GM18505 (cell line): ENCODE results near the gene WWC1.

Source experiments
- ATAC-seq: cut with Tn5 transposase; IDR thresholded peaks from one replicate; pipeline ENCODE4 v1.9.1; 2021; ENCODE audit not compliant: unreplicated experiment
- POLR2A ChIP-seq: IDR thresholded peaks from 4 replicates; pipeline ENCODE4 v1.6.1; 2011; ENCODE audit warnings: borderline replicate concordance; ENCODE audit not compliant: insufficient read depth, insufficient read length; ENCODE audit errors: extremely low read depth

The WWC1 gene

GRCh38 chr5:168415971-168416370, 124.5 kb downstream of the WWC1 start:
- TF ChIP-seq POLR2A = no peak
- ATAC-seq = no peak

GRCh38 chr5:168417731-168418429, 126.4 kb downstream of the WWC1 start:
- no peak for TF ChIP-seq POLR2A
- no peak for ATAC-seq

GRCh38 chr5:168420461-168420860, 129.0 kb downstream of the WWC1 start:
- no peak for ATAC-seq
- no peak for TF ChIP-seq POLR2A

- no peak for ATAC-seq
- TF ChIP-seq POLR2A = no peak
These were observed 131.0 kb downstream of the WWC1 start for GRCh38 chr5:168422431-168422830.

- no peak for ATAC-seq
- TF ChIP-seq POLR2A = no peak
These were observed 132.0 kb downstream of the WWC1 start for GRCh38 chr5:168423478-168423877.

- no peak for ATAC-seq
- TF ChIP-seq POLR2A = no peak
These were observed 132.5 kb downstream of the WWC1 start for GRCh38 chr5:168423971-168424370.

- no peak for ATAC-seq
These were observed 133.3 kb downstream of the WWC1 start for GRCh38 chr5:168424594-168425323.

GRCh38 chr5:168426007-168426863, 134.8 kb downstream of the WWC1 start:
- ATAC-seq = no peak

More at GRCh38 chr5:168424594-168425323, 133.3 kb downstream of the WWC1 start:
- TF ChIP-seq POLR2A = no peak

GRCh38 chr5:168426864-168427172, 135.4 kb downstream of the WWC1 start:
- TF ChIP-seq POLR2A = no peak
- ATAC-seq = no peak

More at GRCh38 chr5:168426007-168426863, 134.8 kb downstream of the WWC1 start:
- no peak for TF ChIP-seq POLR2A

- ATAC-seq = no peak
- no peak for TF ChIP-seq POLR2A
These were observed 135.8 kb downstream of the WWC1 start for GRCh38 chr5:168427224-168427623.

- TF ChIP-seq POLR2A = no peak
- no peak for ATAC-seq
These were observed 137.1 kb downstream of the WWC1 start for GRCh38 chr5:168428552-168428951.

- no peak for ATAC-seq
- no peak for TF ChIP-seq POLR2A
These were observed 138.9 kb downstream of the WWC1 start for GRCh38 chr5:168430296-168430695.

- peak; percentile 65 for ATAC-seq
- no peak for TF ChIP-seq POLR2A
These were observed 141.5 kb downstream of the WWC1 start for GRCh38 chr5:168432903-168433302.
